B cell (primary cell): Measurements from ENCODE around the gene CABLES2. TPM values are rescaled to one million over a fixed set of nuclear protein-coding genes. Genes with fewer than 3 reads are reported as not detected.

Experiments
- ATAC-seq: fragments of 200-7000 bp; cut with Tn5 transposase; one replicate; pipeline ENCODE4 v1.10.0; 2021; ENCODE audit warnings: low read depth, mild to moderate bottlenecking, moderate number of reproducible peaks, moderate library complexity
- CTCF ChIA-PET: fragments of 350-600 bp; sonication (Branson Sonifier 250); formaldehyde crosslinking; loops from one replicate; lab custom pipeline; 2021; ENCODE audit warnings: antibody characterized with exemption, inconsistent platforms; lab: Charles Lee
- POLR2A ChIA-PET: fragments of 350-600 bp; sonication (Branson Sonifier 250); formaldehyde crosslinking; loops from one replicate; lab custom pipeline; 2021; ENCODE audit warnings: antibody characterized with exemption; lab: Charles Lee
- DNase-seq: peaks from one replicate; pipeline ENCODE4 v3.0.0; 2013
- H2AFZ ChIP-seq: 2 replicates; pipeline ENCODE4 v1.6.1; 2012; ENCODE audit warnings: mild to moderate bottlenecking, low read depth, low read length; ENCODE audit not compliant: insufficient read depth, poor library complexity, severe bottlenecking
- H3K27ac ChIP-seq, 2 donors: 1 replicate in 1 of 2; 2 replicates in 1 of 2; pipeline ENCODE4 v1.5.1; 2012 to 2013; ENCODE audit warnings: low read length in 2 of 2, mild to moderate bottlenecking in 2 of 2, moderate library complexity in 1 of 2
- H3K27me3 ChIP-seq, 4 experiments: fragments of 200-600 bp in 1 of 4; sonication (generic) in 1 of 4; replicated peaks in 1 of 4; 1 replicate in 2 of 4; 2 replicates in 2 of 4; pipeline versions ENCODE4 v1.6.1 to v1.7.0; 2013 to 2016; ENCODE audit warnings: low read length in 3 of 4, mild to moderate bottlenecking in 2 of 4, mixed read lengths in 1 of 4, moderate library complexity in 1 of 4; ENCODE audit not compliant: insufficient read depth in 4 of 4, control insufficient read depth in 3 of 4; ENCODE audit errors: control extremely low read depth in 1 of 4
- H3K36me3 ChIP-seq, 2 experiments: replicated peaks in 1 of 2; 1 replicate in 1 of 2; 2 replicates in 1 of 2; pipeline versions ENCODE4 v1.6.1 to v1.7.1; 2013; ENCODE audit warnings: low read length in 1 of 2; ENCODE audit not compliant: insufficient read depth in 2 of 2, control insufficient read depth in 1 of 2; ENCODE audit errors: control extremely low read depth in 1 of 2, extremely low read depth in 1 of 2
- H3K4me1 ChIP-seq, 2 donors: fragments of 200-600 bp in 1 of 2; sonication (generic) in 1 of 2; 1 replicate in 1 of 2; 2 replicates in 1 of 2; pipeline versions ENCODE4 v1.5.1 to v1.6.1; 2013 to 2017; ENCODE audit warnings: low read length in 2 of 2; ENCODE audit not compliant: control insufficient read depth in 2 of 2, insufficient read depth in 2 of 2
- H3K4me2 ChIP-seq: replicated peaks from 2 replicates; pipeline ENCODE3; 2012; ENCODE audit warnings: mild to moderate bottlenecking, low read depth, low read length; ENCODE audit not compliant: poor library complexity, severe bottlenecking
- H3K4me3 ChIP-seq, 5 experiments: fragments of 200-600 bp in 1 of 5; sonication (generic) in 1 of 5; 1 replicate in 3 of 5; 2 replicates in 2 of 5; pipeline versions ENCODE4 v1.5.1 to v1.7.0; 2011 to 2016; ENCODE audit warnings: low read length in 4 of 5, mild to moderate bottlenecking in 4 of 5, low read depth in 2 of 5, control low read depth in 1 of 5, moderate library complexity in 1 of 5; ENCODE audit not compliant: insufficient read depth in 1 of 5; ENCODE audit errors: control extremely low read depth in 1 of 5, extremely low read depth in 1 of 5
- H3K79me2 ChIP-seq: fragments of 200-600 bp; sonication (generic); one replicate; pipeline ENCODE4 v1.6.0; 2016; ENCODE audit warnings: low read length; ENCODE audit not compliant: control insufficient read depth, insufficient read depth
- H3K9ac ChIP-seq: fragments of 200-600 bp; sonication (generic); 2 replicates; pipeline ENCODE4 v1.6.1; 2017; ENCODE audit warnings: mild to moderate bottlenecking, low read length, moderate library complexity
- H3K9me3 ChIP-seq, 3 donors: one replicate each; pipeline versions ENCODE4 v1.6.1 to v1.7.1; 2013; ENCODE audit warnings: low read length in 2 of 3; ENCODE audit not compliant: control insufficient read depth in 2 of 3, insufficient read depth in 1 of 3; ENCODE audit errors: control extremely low read depth in 1 of 3
- H4K20me1 ChIP-seq: 2 replicates; pipeline ENCODE4 v1.6.0; 2012; ENCODE audit warnings: mild to moderate bottlenecking, low read length; ENCODE audit not compliant: insufficient read depth, control insufficient read depth, poor library complexity, severe bottlenecking
- H3K27ac Mint-ChIP-seq: one replicate; pipeline ENCODE4 v1.8.0; 2021; ENCODE audit warnings: mixed read lengths
- H3K27me3 Mint-ChIP-seq: one replicate; pipeline ENCODE4 v1.8.0; 2021; ENCODE audit warnings: mixed read lengths
- H3K4me1 Mint-ChIP-seq: one replicate; pipeline ENCODE4 v1.8.0; 2021; ENCODE audit warnings: mixed read lengths
- H3K4me3 Mint-ChIP-seq: one replicate; pipeline ENCODE4 v1.8.0; 2021; ENCODE audit warnings: mixed read lengths
- H3K9me3 Mint-ChIP-seq: one replicate; pipeline ENCODE4 v1.8.0; 2022; ENCODE audit warnings: mixed read lengths; ENCODE audit not compliant: insufficient read depth
- EZH2 ChIP-seq: IDR thresholded peaks from 2 replicates; pipeline ENCODE4 v1.6.1; 2012; ENCODE audit warnings: borderline replicate concordance, low read depth, mild to moderate bottlenecking, moderate library complexity, low read length; ENCODE audit not compliant: insufficient read depth, poor library complexity, severe bottlenecking
- WGBS: methylation state at CpG from one replicate; pipeline ENCODE4 v1.1.5; 2013; ENCODE audit warnings: missing lambda C conversion rate; ENCODE audit not compliant: insufficient coverage; 5-methylcytosine and 5-hydroxymethylcytosine counted together
- intact Hi-C: fragments of 100-400 bp; cut with micrococcal nuclease; formaldehyde crosslinking; loops from one replicate; pipeline ENCODE4 v1.10.0; 2022
- polyA plus RNA-seq: library from polyadenylated mRNA; depleted of rRNA; stranded (reverse); fragments of >200 nt; gene quantifications from 2 replicates; pipeline ENCODE4 v1.2.3, GENCODE V29; 2012
- total RNA-seq, 2 donors: library from RNA; stranded (reverse); fragments of 120-200 nt in 1 of 2; gene quantifications; 1 replicate in 1 of 2; 2 replicates in 1 of 2; pipeline versions ENCODE4 v1.2.3 to v1.2.4, GENCODE V29; 2013 to 2022
- TF ChIP-seq, protein P1 (sequence below): fragments of 200-600 bp; IDR thresholded peaks from one replicate; pipeline ENCODE4 v1.8.0; 2022; ENCODE audit warnings: antibody characterized with exemption, mild to moderate bottlenecking

CABLES2 gene
- total and polyA plus RNA-seq, 2 donors (not counting 1 experiment from before 2014, with no cell fraction given), result 4.8 to 8.2 TPM

DNA sequence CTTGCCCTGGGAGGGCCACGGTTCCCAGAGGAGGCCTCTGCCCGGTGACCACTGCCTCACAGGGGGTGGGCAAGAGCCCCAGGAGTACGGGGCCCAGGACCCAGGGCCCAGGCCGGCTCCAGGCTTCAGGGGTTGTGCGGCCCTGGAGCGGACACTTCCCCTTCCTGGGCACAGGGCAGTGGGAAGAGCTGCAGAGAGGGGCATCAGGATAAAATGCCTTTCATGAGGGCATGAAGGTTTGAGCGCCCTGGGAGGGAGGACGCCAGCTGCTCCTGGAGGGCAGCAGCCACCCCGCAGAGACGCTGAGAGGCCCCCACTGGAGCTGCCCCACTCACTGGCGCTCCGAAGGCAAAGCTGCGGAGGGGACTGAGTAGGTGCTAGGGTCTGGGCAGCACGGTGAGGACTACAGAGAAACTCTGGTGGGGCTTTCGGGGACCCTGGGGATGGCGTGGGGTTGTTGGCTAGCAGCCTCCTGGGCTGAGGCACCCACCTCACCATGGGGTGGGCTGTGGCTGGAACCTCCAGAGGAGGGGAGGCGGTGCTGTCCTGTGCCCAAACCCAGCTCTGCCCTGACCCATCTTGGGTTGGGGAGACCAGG lies 50.4 kb downstream of the CABLES2 start:
- ChIA-PET POLR2A (no interaction called here), CTCF (interaction anchor here (1.2 kb wide), 1 partner anchor 16 kb away, joined by 3 read pairs; no protein-coding TSS in a partner anchor)
- no peak overlapping the region for H3K27ac Mint-ChIP-seq
- Histone ChIP-seq H3K4me1 (peaks cover 0 to 6% of the 10 kb centered on the region in 2 donors), H3K36me3 (no peaks in the 10 kb centered on the region), H3K9me3 (no peaks in the 10 kb centered on the region), H3K27ac (no peak overlapping the region), H3K27me3 (no peaks in the 10 kb centered on the region), H3K9ac (no peak overlapping the region), H2AFZ (no peak overlapping the region), H3K79me2 (no peaks in the 10 kb centered on the region), H3K4me3 (no peak overlapping the region), H3K4me2 (no peak overlapping the region), H4K20me1 (no peaks in the 10 kb centered on the region)
- H3K27me3 Mint-ChIP-seq, result no peaks in the 10 kb centered on the region
- intact Hi-C loops, result no loop called here
- no peak for DNase-seq
- no peaks in the 10 kb centered on the region for H3K4me1 Mint-ChIP-seq
- no peak for TF ChIP-seq EZH2
- TF ChIP-seq, protein P1, sequence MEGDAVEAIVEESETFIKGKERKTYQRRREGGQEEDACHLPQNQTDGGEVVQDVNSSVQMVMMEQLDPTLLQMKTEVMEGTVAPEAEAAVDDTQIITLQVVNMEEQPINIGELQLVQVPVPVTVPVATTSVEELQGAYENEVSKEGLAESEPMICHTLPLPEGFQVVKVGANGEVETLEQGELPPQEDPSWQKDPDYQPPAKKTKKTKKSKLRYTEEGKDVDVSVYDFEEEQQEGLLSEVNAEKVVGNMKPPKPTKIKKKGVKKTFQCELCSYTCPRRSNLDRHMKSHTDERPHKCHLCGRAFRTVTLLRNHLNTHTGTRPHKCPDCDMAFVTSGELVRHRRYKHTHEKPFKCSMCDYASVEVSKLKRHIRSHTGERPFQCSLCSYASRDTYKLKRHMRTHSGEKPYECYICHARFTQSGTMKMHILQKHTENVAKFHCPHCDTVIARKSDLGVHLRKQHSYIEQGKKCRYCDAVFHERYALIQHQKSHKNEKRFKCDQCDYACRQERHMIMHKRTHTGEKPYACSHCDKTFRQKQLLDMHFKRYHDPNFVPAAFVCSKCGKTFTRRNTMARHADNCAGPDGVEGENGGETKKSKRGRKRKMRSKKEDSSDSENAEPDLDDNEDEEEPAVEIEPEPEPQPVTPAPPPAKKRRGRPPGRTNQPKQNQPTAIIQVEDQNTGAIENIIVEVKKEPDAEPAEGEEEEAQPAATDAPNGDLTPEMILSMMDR, result no peak
- no peak for ATAC-seq
- no peak overlapping the region for H3K4me3 Mint-ChIP-seq
- H3K9me3 Mint-ChIP-seq, result no peaks in the 10 kb centered on the region
- WGBS, result 70% methylated on average over 17 of the region's 17 CpGs

DNA sequence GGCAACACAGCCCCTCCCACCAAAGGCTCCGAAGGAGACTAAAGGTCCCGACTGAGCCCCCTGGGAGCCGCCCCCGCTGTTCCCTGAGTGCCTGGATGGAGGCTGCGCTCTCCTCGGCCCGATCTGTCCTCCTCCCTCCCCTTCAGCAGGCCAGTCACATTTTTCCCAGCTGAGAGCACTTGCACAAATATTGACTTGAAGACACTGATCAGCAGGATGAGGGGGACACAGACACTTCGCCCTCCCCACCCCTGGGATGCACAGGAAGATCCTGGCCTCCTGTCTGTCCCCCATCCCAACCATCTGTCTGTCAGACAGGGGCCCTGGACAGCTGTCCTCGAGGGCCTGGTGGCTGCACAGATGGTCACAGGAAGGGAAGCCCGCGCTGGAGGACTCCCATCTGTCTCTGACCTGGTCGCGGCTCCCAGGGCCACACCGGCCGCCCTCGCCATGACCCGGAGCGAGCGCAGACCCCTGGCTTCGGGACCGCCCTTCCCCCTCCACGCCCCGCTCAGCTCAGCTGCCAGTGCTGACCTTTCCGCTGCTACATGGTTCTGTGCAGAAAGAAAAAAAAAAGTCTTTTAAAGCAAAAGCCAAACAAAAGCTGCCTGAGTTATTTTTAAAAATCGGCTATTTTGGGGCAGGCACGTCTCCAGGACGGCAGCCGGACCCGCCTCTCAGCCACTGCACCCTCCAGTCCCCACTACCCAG lies 51.1 kb downstream of the CABLES2 start:
- Mint-ChIP-seq H3K27ac (no peak overlapping the region), H3K4me3 (no peak overlapping the region), H3K27me3 (no peaks in the 10 kb centered on the region), H3K9me3 (no peaks in the 10 kb centered on the region), H3K4me1 (no peaks in the 10 kb centered on the region)
- no peak overlapping the region for H3K4me2 ChIP-seq
- TF ChIP-seq EZH2, result no peak
- TF ChIP-seq, protein P1, result no peak
- ChIA-PET CTCF (no interaction called here), POLR2A (interaction anchor here (0.6 kb wide), 1 partner anchor 12 kb away, joined by 5 read pairs; no protein-coding TSS in a partner anchor)
- H3K79me2 ChIP-seq, result no peaks in the 10 kb centered on the region
- H2AFZ ChIP-seq, result no peak overlapping the region
- DNase-seq (no peak), ATAC-seq (no peak)
- H4K20me1 ChIP-seq, result no peaks in the 10 kb centered on the region
- H3K36me3 ChIP-seq, result no peaks in the 10 kb centered on the region
- no peak overlapping the region for H3K4me3 ChIP-seq
- H3K9me3 ChIP-seq, result peaks cover 0 to 1% (median 0%) of the 10 kb centered on the region in 3 donors
- 82% methylated on average over 24 of the region's 29 CpGs for WGBS
- no peaks in the 10 kb centered on the region for H3K27me3 ChIP-seq
- intact Hi-C loops, result no loop called here
- no peak overlapping the region for H3K9ac ChIP-seq
- no peak overlapping the region for H3K27ac ChIP-seq
- H3K4me1 ChIP-seq, result peaks cover 0 to 6% of the 10 kb centered on the region in 2 donors
